GM18526 (cell line): ENCODE measurements around the gene STEAP3.

Source experiments
- POLR2A ChIP-seq: IDR thresholded peaks from 3 replicates; pipeline ENCODE4 v1.6.1; 2011; ENCODE audit not compliant: insufficient read length; ENCODE audit errors: extremely low read depth

Gene STEAP3

DNA sequence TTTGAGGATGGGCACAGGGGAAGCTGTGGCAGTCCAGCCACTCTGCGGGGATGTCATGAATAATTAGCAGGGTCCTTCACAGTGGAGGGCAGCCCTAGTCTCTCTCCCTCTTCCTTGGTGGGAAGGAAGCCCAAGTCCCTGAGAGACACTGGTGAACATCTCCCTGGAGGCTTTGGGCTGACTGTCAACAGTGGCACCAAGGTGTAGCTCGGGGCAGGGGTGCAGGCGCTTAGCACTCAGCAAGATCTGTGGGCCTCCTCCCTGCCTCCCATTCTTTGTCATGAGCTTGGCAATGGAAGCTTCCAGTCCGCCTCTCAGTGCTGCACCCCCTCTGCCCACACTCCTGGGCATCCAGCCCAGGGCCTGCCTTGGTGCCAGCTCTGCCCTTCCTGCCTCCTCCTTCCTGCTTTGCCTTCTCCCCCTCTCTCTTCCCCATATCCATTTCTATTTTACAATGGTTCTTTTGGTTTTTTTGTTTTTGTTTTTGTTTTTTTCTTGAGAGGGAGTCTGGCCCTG lies 59.4 kb downstream of the STEAP3 start:
- no peak for TF ChIP-seq POLR2A

DNA sequence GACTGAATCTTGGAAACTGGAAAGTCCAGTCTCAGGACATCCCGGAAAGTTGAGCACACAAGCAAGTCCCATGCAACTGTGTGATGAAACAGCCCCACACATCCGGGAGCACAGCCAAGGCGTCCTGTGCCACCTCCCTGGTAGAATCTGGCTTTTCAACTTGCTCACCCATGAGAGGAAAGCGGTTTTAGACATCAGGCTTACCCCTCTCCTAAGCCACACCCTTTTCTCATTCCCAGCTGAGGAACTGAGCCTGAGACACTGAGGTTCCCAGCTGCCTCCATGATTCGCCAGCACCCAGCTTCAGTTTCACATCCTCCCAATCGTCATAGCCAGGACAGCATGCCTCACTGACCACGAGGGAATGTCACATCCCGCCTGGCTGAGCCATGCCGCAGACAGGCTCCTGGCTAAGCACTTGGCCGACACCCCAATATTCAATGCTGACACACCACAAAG lies 60.3 kb downstream of the STEAP3 start:
- no peak for TF ChIP-seq POLR2A

GRCh38 chr2:119286661-119287060 lies 63.0 kb downstream of the STEAP3 start:
- TF ChIP-seq POLR2A: no peak

DNA sequence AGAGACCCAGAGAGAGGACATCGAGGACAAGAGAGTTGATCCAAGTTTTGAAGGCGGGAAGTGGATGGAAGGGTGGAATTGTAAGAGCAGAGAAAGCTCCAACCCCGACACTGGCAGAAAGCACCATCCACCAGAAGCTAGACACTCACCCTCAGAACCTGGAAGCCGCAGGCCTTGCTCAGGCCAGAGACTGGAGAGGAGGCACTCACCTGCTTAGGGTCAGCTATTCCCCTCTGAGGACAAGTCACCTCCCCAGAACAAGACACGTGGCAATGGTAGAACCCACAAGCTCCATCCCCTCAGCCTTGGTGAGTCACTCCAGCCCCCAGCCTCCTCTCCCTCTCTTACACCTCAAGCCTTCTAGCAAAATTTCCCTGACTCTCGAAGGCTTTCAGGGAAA lies 64.9 kb downstream of the STEAP3 start:
- TF ChIP-seq POLR2A: no peak

GRCh38 chr2:119289093-119289492 lies 65.5 kb downstream of the STEAP3 start:
- TF ChIP-seq POLR2A: no peak

- no peak for TF ChIP-seq POLR2A
Observed at GRCh38 chr2:119289642-119290041, 66.0 kb downstream of the STEAP3 start.

DNA sequence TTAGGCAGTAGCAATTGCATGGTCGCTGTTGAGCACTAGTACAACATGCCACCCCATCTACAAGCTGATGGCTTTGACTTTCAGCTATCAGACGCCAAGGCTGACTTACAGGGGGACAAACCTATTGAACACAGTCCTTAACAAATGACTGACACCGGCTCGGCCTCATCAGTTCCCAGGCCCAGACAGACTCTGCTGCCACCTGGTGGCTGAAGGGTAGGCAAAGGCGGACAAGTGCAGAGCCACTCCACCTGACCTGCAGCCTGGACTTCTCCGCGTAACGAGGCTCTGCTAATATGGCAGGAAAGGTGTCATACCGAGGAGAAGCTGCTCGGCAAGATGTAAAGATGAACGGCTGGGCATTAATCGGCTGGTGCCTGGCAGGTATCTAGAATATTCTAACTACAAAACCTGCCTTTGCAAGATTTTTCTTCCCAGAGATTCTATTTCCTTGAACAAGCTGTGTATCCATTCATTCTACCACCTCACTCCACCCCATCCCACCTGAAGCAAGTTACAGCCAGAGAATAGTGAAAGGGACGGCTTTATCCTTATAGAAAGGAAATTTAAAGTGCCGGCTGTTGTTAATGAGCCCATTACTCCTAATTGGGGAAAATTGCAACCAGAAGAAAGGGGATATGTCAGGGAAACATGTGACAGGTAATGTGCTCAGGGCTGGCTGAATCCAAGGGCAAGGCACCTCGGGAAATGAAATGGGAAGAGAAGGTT lies 67.4 kb downstream of the STEAP3 start:
- no peak for TF ChIP-seq POLR2A

GRCh38 chr2:119291588-119292167 lies 68.0 kb downstream of the STEAP3 start:
- TF ChIP-seq POLR2A: no peak

DNA sequence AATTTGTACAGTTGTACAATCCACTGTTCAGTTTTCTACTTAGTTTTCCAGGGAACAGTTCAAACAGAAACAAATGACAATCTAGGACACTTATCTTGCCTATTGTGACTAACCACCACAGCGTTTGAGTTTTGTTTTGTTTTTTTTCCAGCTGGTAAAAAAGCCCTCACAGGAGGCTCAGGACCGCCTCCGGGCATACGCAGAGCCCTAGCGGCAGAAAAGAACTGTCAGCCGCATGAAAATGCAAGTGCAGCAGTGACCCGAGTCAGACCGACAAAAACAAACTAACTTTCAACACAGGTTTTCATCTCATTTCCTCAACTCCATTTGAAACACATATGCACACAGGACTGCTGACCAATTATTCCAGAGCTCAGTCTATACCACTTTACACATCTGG lies 68.6 kb downstream of the STEAP3 start:
- no peak for TF ChIP-seq POLR2A

DNA sequence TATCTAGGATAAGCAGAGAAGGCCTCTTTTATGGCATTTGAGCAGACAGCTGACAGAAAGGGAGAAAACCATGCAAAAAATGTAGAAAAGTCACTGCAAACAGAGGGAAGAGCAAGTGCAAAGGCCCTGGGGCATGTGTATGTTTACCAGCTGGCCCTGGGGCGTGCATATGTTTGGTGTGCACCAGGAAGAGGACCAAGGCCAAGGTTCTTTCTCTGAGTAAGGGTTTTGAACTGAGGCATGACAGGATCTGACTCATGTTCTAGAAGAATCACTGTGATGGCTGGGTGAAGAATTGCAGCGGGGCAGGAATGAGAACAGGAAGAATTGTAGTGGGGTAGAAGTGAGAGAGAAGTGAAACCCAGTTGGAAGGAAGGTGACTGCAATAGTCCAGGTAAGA lies 69.6 kb downstream of the STEAP3 start:
- no peak for TF ChIP-seq POLR2A

DNA sequence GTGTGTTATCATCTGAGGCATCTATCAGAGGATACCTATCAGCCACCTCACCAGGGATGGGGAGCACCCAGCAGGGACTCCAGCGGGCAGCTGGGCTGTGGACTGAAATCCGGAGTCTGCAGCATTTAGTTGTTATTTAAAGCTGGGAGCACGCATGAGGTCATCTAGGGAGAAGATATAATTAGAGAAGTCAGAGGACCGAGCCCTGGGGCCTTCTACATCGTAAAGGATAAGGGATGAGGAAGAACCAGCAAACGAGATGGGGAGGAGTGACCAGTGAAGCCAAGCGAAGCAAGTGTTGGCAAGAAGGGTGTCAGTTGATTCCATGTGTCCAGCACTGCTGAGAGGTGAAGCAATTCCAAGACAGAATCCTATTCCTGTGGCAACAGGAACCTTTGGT lies 70.3 kb downstream of the STEAP3 start:
- no peak for TF ChIP-seq POLR2A

- no peak for TF ChIP-seq POLR2A
Observed at GRCh38 chr2:119294671-119295070, 71.0 kb downstream of the STEAP3 start.

- no peak for TF ChIP-seq POLR2A
Observed at GRCh38 chr2:119295688-119296375, 72.2 kb downstream of the STEAP3 start.

- no peak for TF ChIP-seq POLR2A
Observed at GRCh38 chr2:119301413-119301812, 77.8 kb downstream of the STEAP3 start.

GRCh38 chr2:119304847-119305246 lies 81.2 kb downstream of the STEAP3 start:
- TF ChIP-seq POLR2A: no peak
